A673 (cell line): ENCODE results near the gene NPPB. TPM values are rescaled to one million over a fixed set of nuclear protein-coding genes. Genes with fewer than 3 reads are reported as not detected.

Experiments
- BruUV-seq: library from RNA; stranded (reverse); fragments of 400-500 nt; replicated peaks from 2 replicates; lab custom pipeline; 2021; lab: Mats Ljungman, UMichigan
- CTCF ChIA-PET: fragments of 300-600 bp; sonication (Branson Sonifier 250); formaldehyde crosslinking; loops from one replicate; lab custom pipeline; 2022; ENCODE audit warnings: antibody characterized with exemption; lab: Charles Lee
- POLR2A ChIA-PET: fragments of 300-600 bp; sonication (Branson Sonifier 250); formaldehyde crosslinking; loops from one replicate; lab custom pipeline; 2022; ENCODE audit warnings: antibody characterized with exemption; ENCODE audit not compliant: low non-redundant PET; lab: Charles Lee
- DNase-seq: peaks from one replicate; pipeline ENCODE4 v3.0.0-alpha.2; 2015; ENCODE audit warnings: low spot score
- H3K27ac ChIP-seq: fragments of 200-600 bp; sonication (generic); 2 replicates; pipeline ENCODE4 v1.5.1; 2016; ENCODE audit warnings: mixed run types, low read depth, mild to moderate bottlenecking, mixed read lengths, antibody characterized with exemption, low read length; ENCODE audit not compliant: poor library complexity, severe bottlenecking
- H3K27me3 ChIP-seq: fragments of 200-600 bp; sonication (generic); replicated peaks from 2 replicates; pipeline ENCODE4 v1.6.1; 2017; ENCODE audit warnings: mixed run types, low read depth, mild to moderate bottlenecking, mixed read lengths, antibody characterized with exemption, low read length; ENCODE audit not compliant: insufficient read depth, poor library complexity
- H3K36me3 ChIP-seq: fragments of 200-600 bp; sonication (generic); 2 replicates; pipeline ENCODE4 v1.6.1; 2016; ENCODE audit warnings: mixed run types, mild to moderate bottlenecking, mixed read lengths, antibody characterized with exemption, low read length; ENCODE audit not compliant: insufficient read depth, poor library complexity, severe bottlenecking
- H3K4me1 ChIP-seq: fragments of 200-600 bp; sonication (generic); 2 replicates; pipeline ENCODE4 v1.6.1; 2017; ENCODE audit warnings: mixed run types, mild to moderate bottlenecking, mixed read lengths, antibody characterized with exemption, low read length; ENCODE audit not compliant: insufficient read depth, poor library complexity, severe bottlenecking
- H3K4me3 ChIP-seq: fragments of 200-600 bp; sonication (generic); 2 replicates; pipeline ENCODE4 v1.5.1; 2016; ENCODE audit warnings: low read depth, mixed run types, mild to moderate bottlenecking, mixed read lengths, low read length; ENCODE audit not compliant: poor library complexity, severe bottlenecking
- H3K9me3 ChIP-seq: fragments of 200-600 bp; sonication (generic); 2 replicates; pipeline ENCODE4 v1.6.1; 2016; ENCODE audit warnings: mixed run types, low read depth, mild to moderate bottlenecking, mixed read lengths, antibody characterized with exemption, low read length; ENCODE audit not compliant: poor library complexity, severe bottlenecking
- CTCF ChIP-seq: fragments of 300-800, 200-600 bp; sonication (generic); conservative IDR thresholded peaks from 2 replicates; pipeline ENCODE4 v1.5.1; 2017; ENCODE audit warnings: low read depth, mild to moderate bottlenecking, antibody characterized with exemption, low read length, moderate library complexity, mixed read lengths
- EZH2 ChIP-seq: fragments of 200-600 bp; sonication (generic); IDR thresholded peaks from 2 replicates; pipeline ENCODE4 v1.6.1; 2017; ENCODE audit warnings: borderline replicate concordance, low read depth, mild to moderate bottlenecking, mixed read lengths, antibody characterized with exemption, low read length; ENCODE audit not compliant: poor library complexity, severe bottlenecking
- intact Hi-C: fragments of 100-400 bp; cut with micrococcal nuclease; formaldehyde crosslinking; loops from one replicate; pipeline ENCODE4 v1.10.0; 2022; ENCODE audit not compliant: unreplicated experiment
- total RNA-seq: library from RNA; stranded (reverse); gene quantifications from 2 replicates; pipeline ENCODE4 v1.2.3, GENCODE V29; 2021

Gene NPPB
- total RNA-seq, 1 experiment from 2014 or later: not detected

GRCh38 chr1:11874624-11875023, 15.9 kb upstream of the NPPB start:
- intact Hi-C loops: no loop called here
- H3K4me3 ChIP-seq: no peak overlapping the region
- BruUV-seq: no TSS peak
- no peak overlapping the region for H3K27ac ChIP-seq
- ChIA-PET CTCF (no interaction called here), POLR2A (no interaction called here)
- no peaks in the 10 kb centered on the region for H3K36me3 ChIP-seq
- TF ChIP-seq EZH2 (no peak), CTCF (no peak)
- H3K27me3 ChIP-seq: peaks cover 75% of the 10 kb centered on the region
- H3K9me3 ChIP-seq: no peaks in the 10 kb centered on the region
- no peaks in the 10 kb centered on the region for H3K4me1 ChIP-seq
- no peak for DNase-seq

GRCh38 chr1:11874258-11874562, 15.5 kb upstream of the NPPB start:
- ChIA-PET CTCF (no interaction called here), POLR2A (interaction anchor here (0.6 kb wide), 1 partner anchor 16 kb away, joined by 3 read pairs; no protein-coding TSS in a partner anchor)
- Histone ChIP-seq H3K27me3 (peaks cover 76% of the 10 kb centered on the region), H3K9me3 (no peaks in the 10 kb centered on the region), H3K4me1 (no peaks in the 10 kb centered on the region), H3K27ac (no peak overlapping the region), H3K4me3 (no peak overlapping the region), H3K36me3 (no peaks in the 10 kb centered on the region)
- intact Hi-C loops: no loop called here
- DNase-seq: no peak
- TF ChIP-seq EZH2: no peak
- TF ChIP-seq CTCF: no peak
- BruUV-seq: no TSS peak

GRCh38 chr1:11873395-11874257, 14.9 kb upstream of the NPPB start:
- TF ChIP-seq EZH2 (no peak), CTCF (no peak)
- Histone ChIP-seq H3K27ac (no peak overlapping the region), H3K4me1 (no peaks in the 10 kb centered on the region), H3K4me3 (no peak overlapping the region), H3K36me3 (no peaks in the 10 kb centered on the region), H3K27me3 (peaks cover 77% of the 10 kb centered on the region), H3K9me3 (no peaks in the 10 kb centered on the region)
- DNase-seq: no peak
- CTCF ChIA-PET: interaction anchor here (0.6 kb wide), 1 partner anchor 26 kb away, joined by 7 read pairs; the partner anchor contains the start of gene NPPA
- POLR2A ChIA-PET: interaction anchor here (0.6 kb wide), 1 partner anchor 16 kb away, joined by 3 read pairs; no protein-coding TSS in a partner anchor
- BruUV-seq: no TSS peak
- intact Hi-C loops: no loop called here
